GM03348 (cell line): ENCODE measurements around the gene VAX1.

ENCODE experiments used
- DNase-seq: peaks from one replicate; pipeline ENCODE4 v3.0.0; 2012; ENCODE audit warnings: low spot score

VAX1 gene

DNA sequence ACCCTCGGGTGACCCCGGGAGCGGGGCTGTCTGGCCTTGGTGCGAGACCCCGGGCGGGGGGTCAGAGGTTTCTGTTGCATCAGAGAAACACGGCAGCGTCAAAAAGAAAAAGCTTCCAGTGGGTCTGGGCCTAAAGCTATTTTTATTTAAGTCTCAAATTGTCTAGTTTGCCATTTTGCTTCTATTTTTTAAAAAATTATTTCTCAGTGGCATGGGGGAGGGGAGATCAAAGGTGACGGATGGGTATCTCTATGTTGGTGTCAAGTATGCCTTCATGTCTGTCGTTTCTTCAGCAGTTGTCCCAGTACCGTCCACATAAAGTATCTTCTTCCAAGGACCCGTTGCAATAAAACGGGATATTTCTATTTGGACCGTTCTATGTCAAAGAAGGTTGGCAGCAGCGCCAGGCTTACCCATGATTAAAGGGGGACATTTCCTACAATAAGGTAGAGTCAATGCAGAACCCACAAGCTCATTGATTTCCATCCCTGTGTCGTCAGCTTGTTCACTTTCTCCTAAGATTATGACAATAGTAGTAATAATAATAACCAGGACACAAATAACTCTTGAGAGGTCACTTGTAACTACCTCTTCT lies 26.0 kb upstream of the VAX1 start:
- DNase-seq, result no peak

- peak; percentile 29 for DNase-seq
Observed at GRCh38 chr10:117163061-117163953, 25.2 kb upstream of the VAX1 start.

DNA sequence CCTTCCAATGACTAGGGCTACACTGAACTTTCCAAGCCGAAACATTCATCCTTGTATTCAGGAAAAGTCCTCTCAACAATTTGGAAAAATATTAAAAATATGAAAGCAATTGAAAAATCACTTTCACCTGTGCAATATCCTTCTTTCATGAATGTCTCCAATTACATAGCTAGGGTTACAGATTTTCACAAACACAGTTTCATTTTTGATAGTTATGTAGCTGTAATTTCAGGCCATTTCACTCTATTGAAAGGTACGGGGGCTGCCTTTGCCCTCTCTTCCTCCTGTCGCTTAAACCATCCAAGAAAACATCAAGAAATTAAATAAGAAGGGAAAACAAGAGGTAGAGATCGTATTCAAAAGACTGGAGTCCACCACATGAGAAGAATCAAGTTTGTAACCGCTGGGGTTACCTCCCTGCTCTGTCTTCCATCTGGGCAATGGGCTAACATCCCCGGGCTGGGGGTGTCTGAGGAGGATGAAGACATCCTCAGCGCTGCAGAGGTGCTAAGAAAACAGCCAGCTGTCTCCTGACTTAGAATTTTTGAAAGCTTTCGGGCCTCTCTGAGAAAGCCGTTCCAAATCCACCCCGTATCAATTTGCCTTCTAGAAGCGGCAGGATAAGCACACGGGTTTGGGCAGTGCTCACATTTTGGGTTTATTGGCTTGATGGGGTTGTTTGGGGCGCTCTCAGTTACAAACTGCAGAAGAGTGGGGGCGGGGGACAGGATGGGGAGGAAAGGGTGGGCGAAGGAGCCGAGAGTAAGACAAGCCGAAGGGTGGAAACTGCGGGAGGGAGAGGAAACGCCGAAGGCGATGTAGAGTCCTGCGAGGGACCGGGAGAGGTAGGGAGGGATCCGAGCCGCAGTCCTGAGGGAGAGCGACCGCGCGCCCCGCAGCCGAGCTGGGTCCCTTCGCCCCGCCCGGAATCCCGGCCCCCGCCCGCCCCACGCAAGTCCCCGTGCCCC lies 24.3 kb upstream of the VAX1 start:
- DNase-seq, result peak; percentile 28

- DNase-seq, result no peak
Observed at GRCh38 chr10:117161386-117162033, 23.4 kb upstream of the VAX1 start.

DNA sequence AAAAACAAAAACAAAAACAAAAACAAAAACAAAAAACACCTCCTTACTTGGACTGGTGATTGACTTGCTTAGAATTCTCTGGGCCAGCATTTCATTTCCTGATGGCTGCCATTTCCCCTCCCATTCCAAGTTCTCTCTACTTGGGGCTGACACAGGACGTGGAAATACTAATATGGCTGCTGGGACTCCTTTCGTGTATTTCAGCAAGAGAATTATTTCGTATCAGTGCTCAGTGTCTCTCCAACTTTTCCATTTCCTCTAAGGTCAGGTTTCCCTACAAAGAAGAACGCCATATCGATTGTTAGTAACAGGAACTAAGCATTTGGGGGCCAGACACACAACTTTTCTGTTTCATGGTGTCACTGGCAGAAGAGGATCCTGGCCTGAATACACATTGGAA lies 22.5 kb upstream of the VAX1 start:
- no peak for DNase-seq

DNA sequence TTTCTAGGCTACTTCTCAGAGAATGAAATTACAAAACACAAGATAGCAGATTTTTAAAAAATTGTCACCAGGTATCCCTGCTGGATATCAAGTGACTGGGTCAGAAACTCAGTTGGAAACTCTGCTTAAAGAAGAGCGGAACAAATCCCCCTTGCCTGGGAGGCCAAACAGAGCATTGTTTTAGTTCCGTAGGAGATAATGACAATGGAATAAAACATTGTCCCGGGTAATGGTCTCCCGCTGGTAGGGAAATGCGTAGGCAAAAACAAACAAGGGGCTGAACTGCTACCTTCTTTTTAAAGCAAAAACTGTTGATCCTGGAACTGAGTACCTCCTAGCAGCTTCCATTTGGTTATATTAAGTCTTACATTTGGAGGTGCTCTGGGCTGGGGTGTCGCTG lies 21.3 kb upstream of the VAX1 start:
- DNase-seq, result no peak

- no peak for DNase-seq
Observed at GRCh38 chr10:117158297-117158696, 20.2 kb upstream of the VAX1 start.

- no peak for DNase-seq
Observed at GRCh38 chr10:117152668-117153067, 14.6 kb upstream of the VAX1 start.

GRCh38 chr10:117148284-117148683 lies 10.2 kb upstream of the VAX1 start:
- no peak for DNase-seq

DNA sequence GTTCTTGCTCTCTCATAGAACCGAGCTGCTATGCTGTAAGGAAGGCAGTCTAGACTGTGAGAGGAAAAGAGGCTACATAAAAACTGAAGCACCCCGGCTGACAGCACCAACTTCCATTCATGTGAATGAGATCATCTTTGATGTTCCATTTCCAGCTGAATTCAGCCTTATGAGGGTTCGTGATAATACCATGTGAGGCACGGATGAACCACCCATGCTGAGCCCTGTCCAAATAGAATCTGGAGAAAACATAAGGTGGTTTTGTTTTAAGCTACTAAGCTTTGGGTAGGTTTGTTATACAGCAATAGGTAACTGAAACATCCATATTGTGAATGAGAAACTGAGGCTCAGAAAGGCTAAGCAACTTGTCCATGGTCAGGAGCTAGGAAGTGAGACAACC lies 6.9 kb upstream of the VAX1 start:
- no peak for DNase-seq

- DNase-seq, result no peak
Observed at GRCh38 chr10:117143103-117143823, 5.2 kb upstream of the VAX1 start.

DNA sequence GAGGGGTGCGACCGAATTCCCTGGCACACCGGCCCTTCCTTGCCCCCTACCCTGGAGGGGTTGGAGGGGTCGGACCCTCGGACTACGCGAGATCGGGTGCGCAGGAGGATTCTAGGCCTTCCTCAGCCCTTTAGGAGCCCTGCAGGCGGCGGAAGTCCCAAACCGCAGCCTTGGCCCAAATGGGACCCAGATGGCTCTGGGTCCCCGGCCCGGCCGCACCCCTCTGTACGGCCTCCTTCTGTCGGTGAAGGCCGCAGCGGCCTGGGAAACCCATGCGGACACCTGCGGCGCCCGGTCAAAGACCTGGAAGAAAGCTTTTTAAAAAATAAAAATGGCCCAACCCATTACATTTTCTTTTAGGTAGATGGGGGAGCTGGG lies 2.4 kb upstream of the VAX1 start:
- no peak for DNase-seq

DNA sequence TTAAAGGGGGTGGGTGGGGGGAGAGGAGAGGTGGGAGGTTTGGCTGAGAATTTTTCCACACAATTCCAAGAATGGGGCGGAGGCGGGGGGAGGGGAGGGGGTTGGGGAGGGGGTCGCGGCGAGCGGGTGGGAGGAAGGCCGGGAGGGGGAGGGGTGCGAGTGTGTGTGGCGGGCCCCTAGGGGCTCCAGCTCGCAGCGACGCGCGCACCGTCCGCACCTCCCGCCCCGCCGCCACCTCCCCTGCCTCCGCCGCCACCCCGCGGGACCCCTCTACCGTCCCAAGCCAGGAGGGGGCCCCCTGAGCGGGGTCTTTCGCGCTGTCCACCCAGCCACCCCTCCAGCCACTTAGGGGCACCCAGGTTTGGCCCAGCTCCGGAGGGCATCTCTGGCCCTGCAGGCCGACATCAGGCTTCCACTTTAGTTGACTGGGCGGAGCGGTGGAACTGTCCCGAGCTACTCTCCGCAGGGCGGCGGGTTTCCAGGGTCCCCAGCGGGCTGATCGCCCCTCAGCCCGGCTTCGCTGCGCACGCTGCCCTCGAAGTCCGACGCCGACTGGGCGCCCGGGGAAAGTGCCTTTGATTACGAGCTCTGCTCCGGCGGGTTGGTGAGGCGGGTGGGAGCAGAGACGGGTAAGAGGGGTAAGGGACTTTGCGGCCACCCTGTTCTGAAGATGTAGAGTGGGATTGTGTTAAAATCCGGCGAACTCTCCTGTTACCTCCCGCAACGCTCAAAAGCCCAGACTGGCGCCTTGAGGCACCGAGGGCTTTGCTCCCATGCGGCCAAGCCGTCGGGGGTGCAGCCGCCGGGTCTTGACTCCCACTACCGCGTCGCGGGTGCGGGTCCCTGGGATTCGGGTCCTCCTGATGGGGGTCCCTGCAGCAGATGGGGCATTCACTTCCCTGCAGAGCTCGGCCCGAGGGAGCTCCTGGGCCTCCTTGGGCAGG lies 1.8 kb upstream of the VAX1 start:
- DNase-seq, result no peak

- no peak for DNase-seq
Observed at GRCh38 chr10:117138838-117139580, 939 bp upstream of the VAX1 start.

DNA sequence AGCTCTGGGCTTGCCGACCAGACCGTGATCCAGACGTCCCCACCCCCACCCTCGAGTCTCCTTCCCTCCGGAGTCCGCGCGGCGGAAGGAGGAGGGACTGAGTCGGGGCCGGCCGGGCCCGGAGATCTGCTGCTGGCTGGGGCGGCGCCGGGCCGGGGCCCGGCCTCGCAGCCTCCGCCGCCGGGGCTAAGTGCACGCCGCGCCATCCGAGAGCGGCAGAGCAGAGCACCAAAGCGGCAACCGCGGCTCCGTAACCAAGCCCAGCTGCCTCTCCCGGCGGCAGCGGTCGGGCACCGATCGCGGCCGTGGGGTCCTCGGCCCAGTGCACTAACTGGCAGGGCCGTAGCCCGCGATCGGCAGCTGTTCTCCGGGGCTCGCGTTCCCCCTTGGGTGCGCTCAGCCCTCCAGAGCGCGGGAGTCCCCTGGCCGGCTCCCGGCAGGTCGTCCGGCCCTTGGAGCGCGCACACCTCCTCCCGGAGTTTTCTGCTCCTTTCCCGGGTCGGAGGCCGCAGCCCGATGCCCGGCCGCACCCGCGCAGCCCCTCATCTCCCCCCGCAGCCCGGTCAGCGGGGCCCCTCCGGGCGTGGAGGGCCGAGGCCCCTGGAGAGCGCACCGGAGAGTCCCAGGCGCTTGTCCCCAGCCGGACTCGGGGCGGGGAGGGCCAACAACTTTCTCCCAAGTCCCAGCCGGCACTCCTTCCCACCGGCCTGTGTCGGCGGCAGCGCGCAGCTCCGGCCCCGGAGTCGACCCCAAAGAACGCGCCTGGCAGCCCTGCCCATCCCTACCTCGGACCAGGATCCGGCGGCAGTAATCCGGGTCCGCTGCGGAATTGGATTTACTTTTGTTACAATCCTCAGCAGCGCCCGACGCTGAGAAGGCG lies 799 bp downstream of the VAX1 start:
- DNase-seq, result peak; percentile 75

GRCh38 chr10:117136391-117136975 lies 1.6 kb downstream of the VAX1 start:
- DNase-seq, result no peak

DNA sequence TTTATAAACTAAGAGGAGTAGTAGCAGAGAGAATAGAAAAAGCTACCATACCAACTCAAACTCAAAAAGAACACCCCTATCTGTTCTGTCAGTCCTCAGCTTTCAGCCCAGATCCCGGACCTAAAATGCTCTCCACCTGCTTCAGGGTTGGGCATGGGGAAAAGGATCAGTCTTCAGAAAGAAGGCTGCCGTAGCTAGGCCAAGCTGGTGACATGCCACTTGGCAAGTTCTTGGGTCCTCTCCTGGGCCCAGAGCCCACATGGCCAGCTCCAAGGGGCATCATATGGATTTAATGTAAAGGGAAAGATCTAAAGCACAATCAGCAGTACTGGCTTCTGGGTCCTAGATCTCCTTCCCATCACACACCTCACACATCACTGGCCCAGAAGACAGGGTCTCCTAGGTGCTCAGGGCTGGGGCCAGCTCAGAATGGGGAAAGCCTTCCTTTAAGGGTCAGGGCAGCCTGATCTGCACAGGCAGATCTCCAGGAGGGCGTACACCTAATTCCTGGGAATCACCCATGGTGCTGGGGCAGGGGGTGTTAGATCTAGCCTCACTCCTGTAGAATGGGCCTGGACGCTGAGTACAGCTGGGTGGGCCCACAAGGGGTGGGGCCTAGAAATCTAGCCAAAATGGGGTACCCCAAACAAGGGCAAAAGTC lies 2.5 kb downstream of the VAX1 start:
- DNase-seq, result no peak

DNA sequence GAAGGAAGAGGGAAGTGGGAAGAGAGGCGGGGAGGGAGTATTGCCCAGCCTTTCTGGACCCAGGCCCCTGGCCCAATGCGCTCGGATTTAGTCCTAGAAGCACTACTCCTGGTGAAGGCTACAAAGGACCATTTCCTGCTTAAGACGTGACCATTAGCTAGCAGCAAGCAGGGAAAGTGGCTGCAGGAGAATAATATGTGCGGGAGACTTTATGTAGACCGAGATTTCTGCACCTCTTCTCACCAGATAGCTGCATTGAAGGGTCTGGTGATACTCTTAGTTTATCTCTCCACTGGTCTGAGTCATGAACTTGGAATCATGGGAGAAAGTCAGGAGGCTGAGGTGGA lies 3.1 kb downstream of the VAX1 start:
- DNase-seq, result no peak
